ENCODE data around the gene PPP3CB.

The PPP3CB gene

DNA sequence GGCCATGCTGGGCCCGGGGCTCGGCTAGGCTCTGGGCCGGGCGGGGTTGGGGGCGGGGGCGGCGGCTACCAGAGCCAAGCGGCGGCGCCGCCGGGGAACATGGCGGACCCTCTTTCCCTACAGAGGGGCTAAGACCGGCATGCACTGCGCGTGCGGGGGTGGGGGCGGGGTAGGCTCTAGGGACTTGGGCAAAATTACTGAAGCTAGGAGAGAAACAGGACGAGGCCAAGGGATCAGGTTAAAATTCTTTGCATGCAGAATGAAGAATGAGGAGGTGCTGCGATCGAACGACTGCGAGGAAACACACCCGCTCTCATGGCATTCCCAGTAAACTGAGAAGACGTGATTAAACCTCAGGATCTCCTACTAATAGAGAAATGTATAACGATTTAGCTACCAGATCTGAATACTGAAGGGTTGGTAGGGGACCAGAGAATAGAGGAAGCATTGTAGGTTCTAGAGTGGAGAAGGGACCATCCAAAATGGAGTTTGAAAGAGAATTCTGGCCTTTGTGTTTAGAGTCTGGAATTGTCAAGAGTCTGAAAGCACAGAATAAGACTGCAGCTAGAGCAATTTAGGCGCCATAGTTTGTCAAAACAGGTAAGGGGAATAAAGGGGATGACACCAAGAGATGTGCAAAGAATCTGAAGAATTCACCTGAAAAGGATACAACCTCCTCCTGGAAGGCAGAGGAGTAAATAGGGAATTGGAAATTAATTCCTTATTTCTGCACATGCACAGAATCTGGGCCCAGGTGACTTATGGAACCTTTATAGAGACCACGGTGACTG, at the start of gene PPP3CB:
Gene PPP3CB, minus strand, starts transcription at position 141 of the 791 bp plus-strand sequence. Its CDS starts 135 bp downstream, at position 6.
- DNase-seq = peak; percentile 98

DNA sequence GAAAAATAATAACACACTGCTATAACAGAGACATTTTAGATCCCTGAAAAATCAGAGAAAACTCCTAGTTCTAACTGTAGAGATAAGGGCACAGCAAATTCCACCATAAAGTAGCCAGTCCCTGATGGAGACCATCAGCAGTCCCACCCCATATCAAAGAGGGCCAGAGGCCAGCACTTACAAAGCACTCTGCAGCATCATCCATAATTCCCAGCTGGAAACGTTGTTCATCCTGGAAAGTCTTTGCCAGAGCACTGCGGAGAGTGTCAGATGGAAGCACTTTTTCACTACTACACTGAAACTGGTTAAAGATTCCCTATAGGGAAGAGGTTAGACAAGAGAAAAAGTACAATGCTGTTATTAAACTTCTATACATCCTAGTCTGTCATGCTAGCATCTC, 49.5 kb upstream of the PPP3CB start:
- DNase-seq = no peak

DNA sequence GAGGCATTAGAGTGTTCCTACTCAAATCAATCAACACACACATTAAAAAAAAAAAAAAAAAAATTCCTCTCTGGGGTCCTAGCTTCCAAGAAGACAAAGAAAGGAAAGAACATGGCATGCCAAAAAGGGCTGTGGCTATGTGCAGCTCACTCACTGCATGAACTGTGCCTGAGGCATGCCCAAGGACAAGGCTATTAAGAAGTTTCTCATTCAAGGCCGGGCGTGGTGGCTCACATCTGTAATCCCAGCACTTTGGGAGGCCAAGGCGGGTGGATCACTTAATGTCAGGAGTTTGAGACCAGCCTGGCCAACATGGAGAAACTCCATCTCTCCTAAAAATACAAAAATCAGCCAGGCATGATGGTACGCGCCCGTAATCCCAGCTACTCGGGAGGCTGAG, 41.9 kb upstream of the PPP3CB start:
- no peak for DNase-seq

DNA sequence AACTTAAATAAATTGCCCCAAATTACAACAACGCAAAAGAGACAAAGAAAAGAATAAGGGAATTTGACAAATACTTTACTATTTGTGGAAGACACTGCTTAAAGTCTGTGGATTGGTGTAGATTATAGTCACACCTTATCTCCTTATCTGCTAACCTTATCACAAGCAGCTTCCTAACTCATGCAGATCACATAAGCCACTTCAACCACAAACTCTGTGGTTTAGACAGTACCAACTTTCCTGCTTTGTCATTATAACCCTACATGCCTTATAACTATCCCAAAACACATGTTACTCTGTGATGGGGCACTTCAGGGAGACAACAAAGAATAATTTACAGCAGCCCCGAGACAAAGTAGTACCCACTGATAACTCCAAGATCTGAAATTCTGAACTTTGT, 41.5 kb upstream of the PPP3CB start:
- peak; percentile 48 for DNase-seq

DNA sequence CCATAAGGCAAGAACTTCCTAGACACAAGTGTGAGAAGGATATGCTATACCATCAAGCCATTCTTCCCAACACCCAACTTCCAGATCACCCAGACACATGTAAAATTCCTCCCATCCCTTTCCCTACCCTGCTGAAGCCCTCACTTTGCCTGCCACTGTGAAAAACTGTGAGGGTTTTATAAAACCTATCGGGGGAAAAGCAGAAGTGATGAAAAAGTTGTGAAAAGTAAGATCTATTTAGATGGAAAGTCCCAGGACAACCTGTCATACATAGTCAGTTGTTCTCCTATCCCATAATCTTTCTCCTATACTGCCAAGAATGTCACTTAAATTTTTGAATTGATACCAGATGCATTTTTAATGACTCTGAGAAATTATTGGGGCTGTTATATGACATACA, 39.0 kb upstream of the PPP3CB start:
- DNase-seq = no peak

DNA sequence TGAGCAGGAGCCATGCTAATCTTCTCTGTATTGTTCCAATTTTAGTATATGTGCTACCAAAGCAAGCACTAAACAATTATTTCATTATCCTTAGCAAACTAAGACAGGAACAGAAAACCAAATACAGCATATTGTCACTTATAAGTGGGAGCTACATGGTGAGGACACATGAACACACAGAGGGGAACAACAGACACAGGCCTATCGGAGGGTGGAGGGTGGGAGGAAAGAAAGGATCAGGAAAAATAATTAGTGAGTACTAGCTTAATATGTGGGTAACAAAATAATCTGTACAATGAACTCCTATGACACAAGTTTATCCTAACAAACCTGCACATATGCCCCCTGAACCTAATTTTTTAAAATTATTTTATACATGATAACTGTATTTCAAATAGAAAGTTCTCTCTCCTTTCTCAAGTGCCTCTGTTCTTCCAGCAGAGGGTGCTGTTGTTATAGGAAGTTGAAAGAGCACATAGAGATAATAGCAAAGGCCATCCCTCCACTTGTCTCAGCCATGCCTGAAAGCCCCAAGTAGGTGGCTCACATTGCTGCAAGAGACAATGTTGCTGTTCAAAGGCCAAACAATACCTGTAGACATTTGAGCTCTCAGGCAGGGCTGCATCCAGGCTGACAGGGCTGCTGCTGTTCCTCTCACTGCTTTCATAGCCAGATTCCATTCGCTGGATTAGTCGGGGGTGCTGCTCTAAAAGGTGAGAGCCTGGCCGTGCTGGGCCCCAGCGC, 33.4 kb upstream of the PPP3CB start:
- DNase-seq = peak; percentile 95

DNA sequence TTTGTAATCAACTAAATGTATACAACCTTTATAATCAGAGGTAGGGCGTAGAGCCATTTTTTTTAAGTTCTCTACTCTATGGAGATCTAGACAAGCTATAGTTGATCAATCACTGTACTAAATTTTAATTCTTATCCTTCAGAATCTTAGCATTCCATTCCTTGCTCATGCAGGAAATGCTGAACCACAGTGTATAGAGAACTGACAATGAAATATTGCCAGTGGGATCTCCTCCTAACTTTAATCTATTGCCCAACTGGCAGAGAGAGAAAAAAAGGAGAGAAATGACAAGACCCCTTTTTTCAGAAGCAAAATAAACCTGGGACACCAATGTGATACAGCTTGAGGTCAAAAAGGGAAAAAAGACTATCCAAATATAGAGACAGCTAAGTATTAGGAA, 26.4 kb upstream of the PPP3CB start:
- DNase-seq = no peak

DNA sequence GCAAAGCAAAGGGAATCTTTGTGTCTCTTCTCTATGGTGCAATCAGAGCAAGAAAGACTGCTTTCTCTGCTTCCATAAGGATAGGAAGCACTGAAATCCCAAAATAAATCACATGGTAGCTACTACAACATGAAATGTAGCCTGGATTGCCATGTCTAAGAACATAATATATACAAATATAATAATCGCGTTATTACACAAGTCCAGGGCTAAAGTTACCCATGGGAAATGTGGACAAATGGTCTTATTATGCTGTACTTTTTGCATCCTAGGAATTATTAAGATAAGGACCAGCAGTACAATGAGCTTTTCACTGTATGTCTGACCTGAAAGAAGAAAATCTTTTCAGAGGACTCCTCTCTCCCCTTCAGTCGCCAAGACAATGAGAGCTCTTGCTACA, 23.5 kb upstream of the PPP3CB start:
- no peak for DNase-seq

DNA sequence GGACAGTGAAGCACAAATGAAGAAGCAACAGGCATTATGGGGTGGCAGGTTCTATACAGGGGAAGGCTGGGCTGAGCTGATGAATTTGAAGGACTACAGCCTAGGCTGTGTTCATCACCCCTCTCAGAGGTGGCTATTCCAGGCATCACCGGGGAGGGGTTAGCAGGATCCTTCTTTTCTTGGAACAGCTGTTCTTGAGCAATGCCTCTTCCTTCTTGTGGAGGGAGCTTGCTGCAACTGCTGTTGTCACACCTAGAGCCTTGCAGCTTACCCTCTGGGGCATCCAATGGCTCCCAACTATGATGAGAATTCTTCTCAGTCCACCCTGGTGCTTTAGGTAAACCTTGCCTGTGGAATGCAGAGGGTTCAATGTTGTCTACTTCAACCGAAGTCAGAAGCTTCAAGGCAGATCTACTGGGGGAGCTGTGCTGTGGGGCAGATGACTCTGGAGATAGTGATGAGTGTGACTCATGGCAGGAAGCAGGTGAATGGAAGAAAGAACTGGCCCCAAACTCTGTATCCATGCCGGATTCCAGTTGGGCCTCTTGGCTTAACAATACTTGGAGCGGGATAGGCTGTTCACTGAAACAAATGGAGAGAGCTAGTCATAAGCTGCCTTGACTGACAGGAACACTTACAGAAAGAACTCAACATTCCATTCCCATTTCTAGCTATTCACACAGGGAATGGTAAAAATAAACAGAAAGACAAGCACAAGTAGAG, 21.5 kb upstream of the PPP3CB start:
- DNase-seq = no peak

DNA sequence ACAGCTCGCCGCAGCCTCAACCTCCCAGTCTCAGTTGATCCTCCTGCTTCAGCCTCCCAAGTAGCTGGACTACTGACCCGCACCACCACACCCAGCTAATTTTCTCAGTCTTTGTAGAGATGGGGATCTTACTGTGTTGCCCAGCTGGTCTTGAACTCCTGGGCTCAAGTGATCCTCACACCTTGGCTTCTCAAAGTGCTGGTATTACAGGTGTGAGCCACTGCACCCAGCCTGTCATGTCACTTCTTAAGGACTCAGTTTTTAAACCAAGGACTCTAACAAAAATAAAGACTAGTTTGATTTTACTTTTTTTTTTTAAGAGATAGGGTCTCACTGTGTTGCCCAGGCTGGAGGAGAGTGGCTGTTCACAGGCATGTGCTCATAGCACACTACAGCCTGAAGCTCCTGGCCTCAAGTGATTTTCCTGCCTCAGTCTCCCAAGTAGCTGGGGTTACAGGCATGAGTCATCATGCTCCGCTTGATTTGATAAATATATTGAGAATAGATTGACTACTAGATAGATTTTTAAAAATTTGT, 16.5 kb upstream of the PPP3CB start:
- no peak for DNase-seq

DNA sequence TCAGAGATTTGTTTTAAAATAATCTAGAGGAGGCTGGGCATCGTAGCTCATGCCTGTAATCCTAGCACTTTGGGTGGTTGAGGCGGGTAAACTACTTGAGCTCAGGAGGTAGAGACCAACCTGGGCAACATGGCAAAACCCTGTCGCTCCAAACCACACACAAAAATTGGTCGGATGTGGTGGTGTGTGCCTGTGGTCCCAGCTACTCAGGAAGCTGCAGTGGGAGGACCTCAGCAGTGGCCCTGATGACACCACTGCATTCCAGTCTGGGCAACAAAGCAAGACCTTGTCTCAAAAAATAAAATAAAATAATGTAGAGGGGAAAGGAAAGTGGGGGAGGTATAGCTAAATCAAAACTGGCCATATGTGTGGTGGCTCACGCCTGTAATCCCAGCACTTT, 13.9 kb upstream of the PPP3CB start:
- no peak for DNase-seq

DNA sequence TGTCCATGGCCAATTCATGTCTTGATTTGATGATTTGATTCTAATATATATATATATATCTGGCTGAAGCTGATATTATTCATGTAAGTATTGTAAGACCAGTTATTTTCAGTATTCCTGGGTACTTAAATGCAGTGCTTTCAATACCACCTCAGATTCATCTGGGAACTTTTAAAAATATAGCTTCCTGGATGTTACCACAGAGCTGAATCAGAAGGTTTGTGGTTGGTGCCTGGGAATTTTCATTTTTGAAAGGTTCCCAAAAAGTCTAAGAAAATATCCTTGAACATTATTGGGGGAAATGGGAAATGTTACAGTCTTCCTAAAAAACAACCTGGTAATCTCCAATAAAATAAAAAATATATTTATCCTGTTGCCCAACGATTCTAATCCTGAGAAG, 10.7 kb upstream of the PPP3CB start:
- no peak for DNase-seq

DNA sequence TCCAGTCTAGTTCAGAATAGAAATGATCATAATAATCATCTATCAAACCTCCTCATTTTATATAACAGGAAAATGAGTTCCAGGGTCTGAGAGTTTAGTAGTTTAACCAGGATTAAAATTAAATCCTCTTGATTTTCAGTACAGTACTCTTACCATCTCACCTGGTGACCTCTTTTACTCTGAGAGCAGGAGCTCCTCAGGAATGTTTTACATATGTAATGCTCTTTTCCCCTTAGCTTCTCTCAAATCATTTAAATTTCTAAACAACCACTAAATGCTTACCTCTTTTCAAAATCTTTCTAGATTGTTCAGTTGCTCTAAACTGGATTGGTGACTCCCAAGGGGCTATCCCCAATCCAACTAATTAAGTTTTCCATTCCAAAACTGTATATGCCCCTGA, 10.2 kb upstream of the PPP3CB start:
- DNase-seq = no peak

DNA sequence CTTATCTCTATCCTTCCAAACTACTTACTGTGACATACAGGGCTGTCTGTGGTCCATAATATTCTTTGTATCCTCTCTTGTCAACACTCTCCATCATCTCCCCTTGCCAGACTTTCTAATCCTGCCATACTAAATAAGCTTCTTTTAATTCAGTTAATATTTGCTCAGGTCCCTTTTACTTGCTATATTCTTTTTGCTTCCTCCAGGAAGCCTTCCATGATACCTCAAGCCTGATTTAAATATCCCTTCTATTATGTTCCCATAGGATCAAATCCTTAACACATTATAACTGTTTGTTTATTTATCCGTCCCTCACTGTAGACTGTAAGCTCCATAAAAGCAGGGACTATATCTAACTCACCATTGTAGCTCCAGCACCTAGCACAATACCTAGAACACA, 7.2 kb upstream of the PPP3CB start:
- no peak for DNase-seq

DNA sequence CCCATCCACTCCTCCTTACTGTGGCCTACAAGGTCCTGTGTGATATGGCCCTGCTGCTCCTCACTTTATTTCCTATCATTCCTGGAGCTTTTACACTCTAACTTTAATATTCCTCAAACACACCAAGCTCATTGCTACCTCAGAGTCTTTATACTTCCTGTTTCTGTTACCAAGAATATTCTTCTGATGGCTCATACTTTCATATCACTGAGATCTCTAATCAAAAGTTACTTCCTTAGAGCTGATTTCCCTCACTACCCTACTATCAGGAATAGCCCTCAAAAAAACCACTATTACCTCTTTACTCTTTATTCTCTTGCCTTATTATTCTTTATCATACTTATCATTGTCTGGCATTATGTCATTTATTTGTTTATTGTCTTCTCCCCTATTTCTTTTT, 5.8 kb upstream of the PPP3CB start:
- peak; percentile 51 for DNase-seq

DNA sequence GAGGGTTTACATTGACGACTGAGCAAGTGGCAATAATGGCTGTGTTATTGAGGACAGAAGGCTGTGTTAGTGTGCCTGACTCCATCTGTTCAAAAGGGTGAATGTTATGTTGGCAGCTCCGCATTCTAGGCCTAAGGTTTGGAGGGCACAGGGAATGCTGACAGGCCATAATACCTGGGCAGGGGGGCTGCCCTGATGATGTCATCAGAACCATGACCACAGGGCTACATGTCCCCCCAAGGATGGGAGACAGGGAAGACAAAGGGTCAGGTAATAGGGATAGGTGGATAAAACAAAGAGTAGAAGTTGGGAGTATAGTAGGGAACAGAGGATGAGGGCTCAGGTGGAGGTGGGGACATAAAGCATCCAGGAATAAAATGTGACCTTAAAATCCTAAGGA, 1.8 kb upstream of the PPP3CB start:
- DNase-seq = no peak

DNA sequence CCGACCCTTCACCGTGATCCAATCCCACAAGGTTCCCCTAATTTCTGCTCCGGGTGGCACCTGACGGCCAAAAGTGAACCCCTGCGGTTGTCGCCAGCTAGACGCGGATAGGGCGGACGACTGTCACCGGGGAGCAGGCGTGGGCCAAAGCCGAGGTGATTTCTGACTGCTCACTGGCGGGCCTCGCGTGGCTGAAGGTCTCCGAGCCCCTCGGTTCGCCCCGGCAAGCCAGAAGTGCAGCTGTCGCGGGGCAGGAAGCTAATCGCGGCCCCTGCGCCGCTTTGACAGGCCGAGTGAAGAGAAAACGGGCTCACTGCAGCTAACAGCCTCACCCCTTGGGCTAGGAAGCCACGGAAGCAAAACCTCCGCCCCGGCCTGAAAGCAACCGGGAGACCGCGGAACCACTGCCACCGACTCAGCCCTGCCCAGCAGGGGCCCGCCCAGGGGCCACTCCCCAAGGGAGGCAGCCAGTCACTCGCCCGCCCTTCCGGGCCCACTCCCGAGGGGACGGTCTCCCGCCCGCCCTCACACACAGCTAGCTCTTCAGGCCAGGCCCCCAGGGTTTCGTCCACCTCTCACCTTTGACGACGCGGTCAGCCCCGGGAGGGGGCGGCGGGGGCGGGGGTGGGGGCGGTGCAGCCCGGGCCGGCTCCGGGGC, 469 bp downstream of the PPP3CB start:
- DNase-seq = peak; percentile 95

DNA sequence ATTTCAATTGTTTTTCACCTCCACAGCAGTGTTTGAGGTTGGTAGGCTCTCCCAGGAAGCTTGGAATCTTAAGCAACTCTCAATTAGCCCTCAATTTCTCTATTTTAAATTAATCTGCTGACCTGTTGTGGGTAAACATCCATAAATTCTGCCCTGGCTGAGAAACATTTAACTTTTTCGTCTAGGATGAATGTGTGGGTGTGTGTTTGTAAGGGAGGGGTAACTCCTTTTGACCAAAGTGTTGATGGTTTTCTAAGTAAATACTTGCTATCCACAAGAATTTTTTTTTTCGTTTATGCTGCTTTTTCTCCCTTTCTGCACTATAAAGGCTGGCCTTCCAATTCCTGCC, 973 bp downstream of the PPP3CB start:
- DNase-seq = no peak

DNA sequence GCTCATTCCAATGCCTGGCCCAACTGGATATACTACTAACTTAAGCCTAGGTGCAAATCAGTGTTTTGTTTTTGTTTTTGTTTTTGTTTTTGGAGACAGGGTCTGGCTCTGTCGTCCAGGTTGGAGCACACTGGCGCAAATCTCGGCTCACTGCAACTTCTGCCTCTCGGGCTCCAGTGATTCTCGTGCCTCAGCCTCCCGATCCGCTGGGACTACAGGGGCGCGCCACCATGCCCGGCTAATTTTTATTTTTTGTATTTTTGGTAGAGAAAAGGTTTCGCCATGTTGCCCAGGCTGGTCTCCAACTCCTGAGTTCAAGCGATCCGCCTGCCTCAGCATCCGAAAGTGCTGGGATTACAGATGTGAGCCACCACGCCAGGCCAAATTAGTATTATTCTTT, 1.6 kb downstream of the PPP3CB start:
- DNase-seq = no peak

DNA sequence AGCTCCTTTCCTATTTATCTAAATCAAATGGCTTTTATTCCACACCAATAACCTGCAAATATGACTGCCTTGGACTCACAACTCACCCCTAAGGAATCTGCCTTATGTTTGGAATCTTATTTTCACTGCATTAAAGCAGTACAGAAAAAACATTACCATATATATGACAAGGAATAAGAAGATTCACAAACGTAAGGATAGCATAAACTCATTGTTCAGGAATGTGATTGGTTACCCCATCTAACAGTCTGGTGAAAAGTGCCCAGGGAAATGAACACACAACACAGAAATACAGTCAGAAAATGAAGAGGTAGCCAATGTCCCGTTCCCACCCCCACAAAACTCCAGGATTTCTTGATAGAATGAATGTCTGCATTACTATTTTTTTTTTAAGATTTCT, 2.0 kb downstream of the PPP3CB start:
- DNase-seq = no peak

DNA sequence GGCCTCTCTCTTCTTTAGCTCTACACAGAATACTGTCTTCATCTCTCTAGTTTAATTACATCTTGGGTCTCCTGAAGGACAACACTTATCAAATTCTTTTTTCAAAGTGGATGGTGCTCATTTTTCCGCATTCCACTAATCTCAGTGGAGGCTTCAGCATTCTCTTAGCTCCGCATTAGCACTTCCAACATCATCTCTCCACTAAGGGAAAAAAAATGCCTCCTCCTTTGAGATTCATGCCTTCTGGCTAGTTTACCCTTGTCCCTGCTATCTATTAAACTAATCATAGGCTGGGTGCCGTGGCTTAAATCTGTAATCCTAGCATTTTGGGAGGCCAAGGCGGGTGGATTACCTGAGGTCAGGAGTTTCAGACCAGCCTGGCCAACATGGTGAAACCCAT, 9.2 kb downstream of the PPP3CB start:
- DNase-seq = no peak

DNA sequence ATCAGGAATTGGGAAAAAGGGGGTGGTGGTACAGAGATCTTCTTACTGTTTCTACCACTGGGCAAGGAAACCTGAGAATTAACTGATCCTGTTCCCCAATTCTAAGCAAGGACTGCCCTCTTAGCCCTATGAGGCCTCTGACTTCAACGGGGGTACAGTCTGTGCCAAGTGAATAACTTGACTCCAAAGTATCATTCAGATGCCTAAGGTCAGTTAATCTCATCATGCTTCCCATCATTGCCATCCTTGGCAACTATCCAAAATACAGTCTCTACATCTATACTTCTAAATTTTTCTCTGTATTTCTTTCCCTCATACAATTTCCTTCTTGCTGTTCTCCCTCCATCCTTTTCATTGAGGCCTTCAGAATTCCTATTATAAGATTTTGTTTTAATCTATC, 10.5 kb downstream of the PPP3CB start:
- peak; percentile 43 for DNase-seq

DNA sequence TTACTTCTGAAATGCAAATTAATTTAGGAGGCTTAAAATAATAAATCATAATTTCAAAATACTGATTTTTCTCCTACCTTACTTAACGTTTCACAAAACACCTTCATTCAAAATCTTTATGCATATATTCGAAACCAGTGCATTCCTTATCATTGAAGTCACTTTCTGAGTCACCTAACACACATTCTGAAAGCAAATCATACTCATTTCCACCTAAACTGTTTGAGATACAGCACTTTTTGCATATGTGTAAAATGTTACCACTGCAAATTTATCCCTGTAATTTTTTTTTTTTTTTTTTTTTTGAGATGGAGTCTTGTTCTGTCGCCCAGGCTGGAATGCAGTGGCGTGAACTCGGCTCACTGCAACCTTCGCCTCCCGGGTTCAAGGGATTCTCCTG, 15.7 kb downstream of the PPP3CB start:
- no peak for DNase-seq
